GM12878 (cell line): ENCODE measurements around the gene AIF1. TPM values are rescaled to one million over a fixed set of nuclear protein-coding genes. Genes with fewer than 3 reads are reported as not detected.

Experiments
- ATAC-seq: fragments of 200-7000 bp; cut with Tn5 transposase; 3 replicates; pipeline ENCODE4 v1.9.1; 2020; ENCODE audit warnings: mild to moderate bottlenecking, moderate library complexity
- BruUV-seq: library from RNA; stranded (reverse); fragments of 400-500 nt; replicated peaks from 2 replicates; lab custom pipeline; 2021; lab: Mats Ljungman, UMichigan
- CTCF ChIA-PET: fragments of 300-600 bp; sonication (Branson Sonifier 250); formaldehyde crosslinking; extraction: SDS; loops from one replicate; lab custom pipeline; 2021; ENCODE audit warnings: inconsistent platforms; lab: Yijun Ruan, JAX
- POLR2A ChIA-PET: fragments of 350-600 bp; formaldehyde crosslinking; extraction: SDS; loops from one replicate; lab custom pipeline; 2021; ENCODE audit warnings: inconsistent platforms; lab: Charles Lee
- RAD21 ChIA-PET: fragments of 300-600 bp; sonication (Branson Sonifier 250); formaldehyde crosslinking; loops from one replicate; lab custom pipeline; 2023; ENCODE audit warnings: antibody characterized with exemption; ENCODE audit not compliant: unreplicated experiment; lab: Charles Lee
- SMC1A ChIA-PET: fragments of 300-600 bp; sonication (Branson Sonifier 250); formaldehyde crosslinking; loops from one replicate; lab custom pipeline; 2023; ENCODE audit not compliant: unreplicated experiment, uncharacterized antibody; lab: Charles Lee
- DNase-seq: peaks from one replicate; pipeline ENCODE4 v3.0.0-alpha.2; 2011; ENCODE audit warnings: low read depth, low spot score
- FAIRE-seq: peaks from 3 replicates; lab custom pipeline; 2011; peaks lifted over from hg19 to GRCh38; lab: Jason Lieb, UNC
- H2AFZ ChIP-seq: 2 replicates; pipeline ENCODE4 v1.6.0; 2011; ENCODE audit warnings: low read depth, low read length, control low read depth; ENCODE audit not compliant: control insufficient read depth
- H3K27ac ChIP-seq: 2 replicates; pipeline ENCODE4 v1.5.1; 2011; ENCODE audit warnings: control low read depth; ENCODE audit not compliant: control insufficient read depth, insufficient read depth
- H3K27me3 ChIP-seq, 2 experiments: replicated peaks in 1 of 2; 2 replicates each; pipeline versions ENCODE4 v1.6.0 to v1.6.1; 2011; ENCODE audit warnings: low read length in 1 of 2; ENCODE audit not compliant: control insufficient read depth in 2 of 2, insufficient read depth in 2 of 2
- H3K36me3 ChIP-seq, 2 experiments: 2 replicates each; pipeline ENCODE4 v1.5.1; 2011; ENCODE audit warnings: low read length in 1 of 2; ENCODE audit not compliant: control insufficient read depth in 2 of 2, insufficient read depth in 2 of 2
- H3K4me1 ChIP-seq: 2 replicates; pipeline ENCODE4 v1.6.1; 2011; ENCODE audit warnings: mild to moderate bottlenecking, low read length, moderate library complexity, mixed read lengths; ENCODE audit not compliant: control insufficient read depth, insufficient read depth
- H3K4me2 ChIP-seq: 2 replicates; pipeline ENCODE4 v1.6.0; 2011; ENCODE audit warnings: control low read depth; ENCODE audit not compliant: control insufficient read depth, insufficient read depth
- H3K4me3 ChIP-seq: fragments of 200-600 bp; sonication (generic); 2 replicates; pipeline ENCODE4 v1.5.1; 2016
- H3K79me2 ChIP-seq: 2 replicates; pipeline ENCODE4 v1.6.0; 2011; ENCODE audit warnings: low read length; ENCODE audit not compliant: control insufficient read depth, insufficient read depth
- H3K9ac ChIP-seq: 2 replicates; pipeline ENCODE4 v1.8.0; 2011; ENCODE audit warnings: low read length, control low read depth, mixed read lengths; ENCODE audit not compliant: control insufficient read depth, insufficient read depth
- H3K9me3 ChIP-seq: replicated peaks from 3 replicates; pipeline ENCODE4 v1.5.1; 2011; ENCODE audit warnings: mild to moderate bottlenecking, low read length; ENCODE audit not compliant: control insufficient read depth, insufficient read depth
- H4K20me1 ChIP-seq: 2 replicates; pipeline ENCODE4 v1.6.0; 2011; ENCODE audit not compliant: control insufficient read depth, insufficient read depth
- CTCF ChIP-seq, 3 experiments: IDR thresholded peaks in 2 of 3; conservative IDR thresholded peaks in 1 of 3; 2 replicates each; pipeline ENCODE4 v1.5.1; 2011; ENCODE audit warnings: low read depth in 3 of 3, low read length in 3 of 3, mild to moderate bottlenecking in 3 of 3, control low read depth in 2 of 3, moderate library complexity in 2 of 3, inconsistent platforms in 1 of 3, mixed read lengths in 1 of 3; ENCODE audit not compliant: control insufficient read depth in 2 of 3, insufficient read depth in 1 of 3; ENCODE audit errors: extremely low read depth in 1 of 3
- MLLT1 ChIP-seq: fragments of 450-650 bp; IDR thresholded peaks from 2 replicates; pipeline ENCODE4 v1.6.1; 2016; ENCODE audit warnings: mild to moderate bottlenecking
- MTA2 ChIP-seq: fragments of 450-650 bp; IDR thresholded peaks from 2 replicates; pipeline ENCODE4 v1.6.1; 2016; ENCODE audit warnings: low read depth, mild to moderate bottlenecking, moderate library complexity
- NKRF ChIP-seq: fragments of 450-650 bp; conservative IDR thresholded peaks from 2 replicates; pipeline ENCODE4 v1.6.1; 2017; ENCODE audit warnings: mild to moderate bottlenecking, moderate library complexity
- RAD21 ChIP-seq: IDR thresholded peaks from 2 replicates; pipeline ENCODE4 v1.6.1; 2011; ENCODE audit warnings: mild to moderate bottlenecking, low read depth, low read length, moderate library complexity; ENCODE audit not compliant: insufficient read depth
- SMARCA5 ChIP-seq: fragments of 450-650 bp; IDR thresholded peaks from 2 replicates; pipeline ENCODE4 v1.6.1; 2017; ENCODE audit warnings: mild to moderate bottlenecking
- SPI1 ChIP-seq: IDR thresholded peaks from 2 replicates; pipeline ENCODE4 v1.6.1; 2011; ENCODE audit warnings: low read depth, mild to moderate bottlenecking, low read length, moderate library complexity, borderline replicate concordance; ENCODE audit not compliant: insufficient read depth
- STAT3 ChIP-seq: IDR thresholded peaks from 2 replicates; pipeline ENCODE4 v1.6.1; 2011; ENCODE audit warnings: low read depth, low read length, improper control_type of control experiment
- WRNIP1 ChIP-seq: IDR thresholded peaks from 2 replicates; pipeline ENCODE4 v1.6.1; 2011; ENCODE audit warnings: low read depth, low read length, improper control_type of control experiment, borderline replicate concordance
- YY1 ChIP-seq: IDR thresholded peaks from 2 replicates; pipeline ENCODE4 v1.6.1; 2011; ENCODE audit warnings: low read depth, mild to moderate bottlenecking, low read length
- ZBED1 ChIP-seq: IDR thresholded peaks from 2 replicates; pipeline ENCODE4 v1.6.1; 2016; ENCODE audit warnings: borderline replicate concordance
- WGBS: methylation state at CpG from one replicate; pipeline ENCODE4 v1.1.6; 2016; ENCODE audit warnings: low lambda C conversion rate; ENCODE audit not compliant: insufficient replicate concordance, insufficient coverage; ENCODE audit errors: missing lambda C conversion rate; 5-methylcytosine and 5-hydroxymethylcytosine counted together
- in situ Hi-C: fragments of 300-500 bp; cut with MboI; formaldehyde crosslinking; loops from 9 replicates; pipeline ENCODE4 v1.14.3; 2018; ENCODE audit warnings: mixed read lengths
- intact Hi-C: fragments of 100-400 bp; cut with micrococcal nuclease; formaldehyde crosslinking; loops from one replicate; pipeline ENCODE4 v1.14.2; 2022; ENCODE audit not compliant: unreplicated experiment
- polyA plus RNA-seq, 11 experiments: library from polyadenylated mRNA; depleted of rRNA in 4 of 11; unstranded in 6 of 11; stranded (reverse) in 5 of 11; fragments of >200 nt; fragmentation: Nextera tagmentation in 4 of 11; fragmentation: Illumina TruSeq in 1 of 11; extraction: Ambion mirVana in 4 of 11; extraction: Trizol in 1 of 11; gene quantifications; 1 replicate in 1 of 11; 2 replicates in 10 of 11; pipeline versions ENCODE4 v1.2.1 to v1.2.3, GENCODE V29; 2011 to 2016; ENCODE audit warnings: inconsistent platforms in 2 of 11, missing spikeins in 2 of 11, low read depth in 1 of 11
- total RNA-seq, 4 experiments: library from RNA; depleted of rRNA in 3 of 4; stranded (reverse); fragments of >200 nt in 3 of 4; fragmentation: Illumina TruSeq in 1 of 4; extraction: Trizol in 1 of 4; gene quantifications; 2 replicates each; pipeline versions ENCODE4 v1.2.1 to v1.2.3, GENCODE V29; 2013 to 2021
- TF ChIP-seq, protein P1 (sequence below): fragments of 450-650 bp; IDR thresholded peaks from 2 replicates; pipeline ENCODE4 v1.6.1; 2016; ENCODE audit warnings: mild to moderate bottlenecking

Gene AIF1
- total and polyA plus RNA-seq, 10 of the 15 experiments (the other 5 are each of a cell fraction or from before 2014, with no cell fraction given): 1.9 to 256 (median 134) TPM

- TF ChIP-seq SPI1: no peak
- TF ChIP-seq MLLT1: no peak
- TF ChIP-seq MTA2: peak; percentile 14; the same call in 1 of the 2 replicates
- TF ChIP-seq STAT3: no peak
These were observed 32.8 kb upstream of the AIF1 start, which contains the start of gene LTB (continued) for GRCh38 chr6:31582230-31582643.

GRCh38 chr6:31585491-31585890 lies 29.5 kb upstream of the AIF1 start:
- ATAC-seq (peak; percentile 34), FAIRE-seq (no peak), DNase-seq (no peak)
- BruUV-seq: no TSS peak
- Histone ChIP-seq H3K4me3 (no peak overlapping the region), H3K79me2 (peaks cover 25% of the 10 kb centered on the region), H3K27me3 (no peaks in the 10 kb centered on the region), H3K4me1 (peaks cover 46% of the 10 kb centered on the region), H3K36me3 (no peaks in the 10 kb centered on the region; a peak in 1 of 4 replicates), H3K9me3 (no peaks in the 10 kb centered on the region), H2AFZ (no peak overlapping the region; the same call in 1 of the 2 replicates), H3K4me2 (peak overlapping the region; percentile 60), H3K27ac (peak overlapping the region; percentile 75), H3K9ac (0 out of 2 replicates have a peak overlapping the region, but pooled peaks have one; percentile 51), H4K20me1 (no peaks in the 10 kb centered on the region)
- CTCF ChIA-PET: interaction anchor here (1.3 to 31.0 kb wide), 5 partner anchors 5 to 91 kb away, joined by 3 to 2098 read pairs (median 789); partner anchors contain the start of genes ATP6V1G2, DDX39B, LST1 and LTA
- POLR2A ChIA-PET: interaction anchor here (0.6 to 17.1 kb wide), 6 partner anchors 10 to 91 kb away, joined by 3 to 282 read pairs (median 90); partner anchors contain the start of genes ATP6V1G2, LTA, NCR3 and NFKBIL1
- in situ Hi-C loops: no loop called here
- SMC1A ChIA-PET: interaction anchor here (0.8 to 45.5 kb wide), 6 partner anchors 10 to 153 kb away, joined by 3 to 1989 read pairs (median 30); partner anchors contain the start of genes ATP6V1G2, DDX39B, LTA and NCR3
- RAD21 ChIA-PET: interaction anchor here (1.8 to 17.5 kb wide), 5 partner anchors 10 to 93 kb away, joined by 5 to 620 read pairs (median 53); partner anchors contain the start of genes ATP6V1G2, LTA, NCR3 and NFKBIL1
- 42% methylated on average over 2 of the region's 2 CpGs for WGBS
- TF ChIP-seq ZBED1 (no peak), MTA2 (no peak), WRNIP1 (0 out of 2 replicates have a peak, but pooled peaks have one; percentile 41), YY1 (0 out of 2 replicates have a peak, but pooled peaks have one; percentile 22), NKRF (no peak), SMARCA5 (peak; percentile 36; the same call in 1 of the 2 replicates), CTCF (IDR thresholded peaks at IDR 0.05 in 2 of 3, conservative IDR thresholded peaks at IDR 0.05 in 1 of 3; ENCODE audit: control insufficient read depth in 2 of 3, extremely low read depth in 1 of 3, insufficient read depth in 1 of 3, low read depth in 3 of 3, low read length in 3 of 3) (peak; percentile 39 to 76 (median 67)), RAD21 (peak; percentile 53)
- TF ChIP-seq, protein P1, sequence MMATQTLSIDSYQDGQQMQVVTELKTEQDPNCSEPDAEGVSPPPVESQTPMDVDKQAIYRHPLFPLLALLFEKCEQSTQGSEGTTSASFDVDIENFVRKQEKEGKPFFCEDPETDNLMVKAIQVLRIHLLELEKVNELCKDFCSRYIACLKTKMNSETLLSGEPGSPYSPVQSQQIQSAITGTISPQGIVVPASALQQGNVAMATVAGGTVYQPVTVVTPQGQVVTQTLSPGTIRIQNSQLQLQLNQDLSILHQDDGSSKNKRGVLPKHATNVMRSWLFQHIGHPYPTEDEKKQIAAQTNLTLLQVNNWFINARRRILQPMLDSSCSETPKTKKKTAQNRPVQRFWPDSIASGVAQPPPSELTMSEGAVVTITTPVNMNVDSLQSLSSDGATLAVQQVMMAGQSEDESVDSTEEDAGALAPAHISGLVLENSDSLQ: peak; percentile 58
- intact Hi-C loops: no loop called here
